ENCODE results near the gene FRMD3.
A peak's percentile ranks its signal among the peaks of the same experiment; 100 is the strongest.

Gene FRMD3

GRCh38 chr9:83451308-83451707 lies 86.9 kb downstream of the FRMD3 start:
- TF ChIP-seq CREB1 (IDR thresholded peaks at IDR 0.05; ENCODE audit: low read depth) (no peak), EP300 (IDR thresholded peaks at IDR 0.05; ENCODE audit: borderline replicate concordance) (no peak), NFIC (IDR thresholded peaks at IDR 0.05) (no peak), TEAD4 (IDR thresholded peaks at IDR 0.05) (no peak), MAX (IDR thresholded peaks at IDR 0.05) (no peak), FOXM1 (IDR thresholded peaks at IDR 0.05; ENCODE audit: borderline replicate concordance, low read depth) (no peak), RAD21 (IDR thresholded peaks at IDR 0.05; ENCODE audit: low read depth) (no peak), EGR1 (IDR thresholded peaks at IDR 0.05) (no peak), TCF12 (IDR thresholded peaks at IDR 0.05; ENCODE audit: low read depth) (no peak), CEBPB (IDR thresholded peaks at IDR 0.05) (no peak), REST (IDR thresholded peaks at IDR 0.05; ENCODE audit: low read depth) (no peak), TAF1 (IDR thresholded peaks at IDR 0.05; ENCODE audit: low read depth) (no peak), USF1 (IDR thresholded peaks at IDR 0.05) (no peak), YY1 (IDR thresholded peaks at IDR 0.05; ENCODE audit: low read depth) (no peak)

- peak; percentile 54 for TF ChIP-seq TEAD4 (IDR thresholded peaks at IDR 0.05)
- no peak for TF ChIP-seq MAX (IDR thresholded peaks at IDR 0.05)
- TF ChIP-seq CEBPB (IDR thresholded peaks at IDR 0.05), result no peak
Measured at GRCh38 chr9:83449983-83450382, 88.2 kb downstream of the FRMD3 start.

- TF ChIP-seq MAX (IDR thresholded peaks at IDR 0.05) (no peak), CEBPB (IDR thresholded peaks at IDR 0.05) (no peak), USF1 (IDR thresholded peaks at IDR 0.05) (no peak), REST (IDR thresholded peaks at IDR 0.05; ENCODE audit: low read depth) (no peak), FOXM1 (IDR thresholded peaks at IDR 0.05; ENCODE audit: borderline replicate concordance, low read depth) (no peak), TCF12 (IDR thresholded peaks at IDR 0.05; ENCODE audit: low read depth) (no peak), YY1 (IDR thresholded peaks at IDR 0.05; ENCODE audit: low read depth) (no peak), CREB1 (IDR thresholded peaks at IDR 0.05; ENCODE audit: low read depth) (no peak), TEAD4 (IDR thresholded peaks at IDR 0.05) (no peak), RAD21 (IDR thresholded peaks at IDR 0.05; ENCODE audit: low read depth) (no peak), EP300 (IDR thresholded peaks at IDR 0.05; ENCODE audit: borderline replicate concordance) (no peak), ZBTB7A (IDR thresholded peaks at IDR 0.05; ENCODE audit: low read depth) (no peak), TAF1 (IDR thresholded peaks at IDR 0.05; ENCODE audit: low read depth) (no peak), EGR1 (IDR thresholded peaks at IDR 0.05) (no peak), NFIC (IDR thresholded peaks at IDR 0.05) (no peak)
Measured at GRCh38 chr9:83449166-83449565, 89.0 kb downstream of the FRMD3 start.

GRCh38 chr9:83448626-83449025 lies 89.6 kb downstream of the FRMD3 start:
- TF ChIP-seq FOXM1 (IDR thresholded peaks at IDR 0.05; ENCODE audit: borderline replicate concordance, low read depth) (no peak), TAF1 (IDR thresholded peaks at IDR 0.05; ENCODE audit: low read depth) (no peak), TCF12 (IDR thresholded peaks at IDR 0.05; ENCODE audit: low read depth) (no peak), EGR1 (IDR thresholded peaks at IDR 0.05) (no peak), USF1 (IDR thresholded peaks at IDR 0.05) (no peak), CEBPB (IDR thresholded peaks at IDR 0.05) (no peak), YY1 (IDR thresholded peaks at IDR 0.05; ENCODE audit: low read depth) (no peak), NFIC (IDR thresholded peaks at IDR 0.05) (no peak), CREB1 (IDR thresholded peaks at IDR 0.05; ENCODE audit: low read depth) (no peak), TEAD4 (IDR thresholded peaks at IDR 0.05) (no peak), REST (IDR thresholded peaks at IDR 0.05; ENCODE audit: low read depth) (no peak), ZBTB7A (IDR thresholded peaks at IDR 0.05; ENCODE audit: low read depth) (no peak), MAX (IDR thresholded peaks at IDR 0.05) (no peak), EP300 (IDR thresholded peaks at IDR 0.05; ENCODE audit: borderline replicate concordance) (no peak), RAD21 (IDR thresholded peaks at IDR 0.05; ENCODE audit: low read depth) (no peak)
